Measurements from ENCODE around the gene CLDN8.

Gene CLDN8

GRCh38 chr21:30216041-30216723 lies at the start of gene CLDN8:
Gene CLDN8, minus strand, starts transcription at chr21:30216097. Its CDS starts 172 bp downstream, at chr21:30215925.
- H3K27ac ChIP-seq (ENCODE audit: low read depth, low read length), result no peak within 1 kb of the TSS
- H3K4me3 ChIP-seq (ENCODE audit: low read depth, low read length), result no peak within 1 kb of the TSS
- H3K36me3 ChIP-seq (ENCODE audit: control insufficient read depth, insufficient read depth, low read length), result no peaks in the 10 kb centered on the region

DNA sequence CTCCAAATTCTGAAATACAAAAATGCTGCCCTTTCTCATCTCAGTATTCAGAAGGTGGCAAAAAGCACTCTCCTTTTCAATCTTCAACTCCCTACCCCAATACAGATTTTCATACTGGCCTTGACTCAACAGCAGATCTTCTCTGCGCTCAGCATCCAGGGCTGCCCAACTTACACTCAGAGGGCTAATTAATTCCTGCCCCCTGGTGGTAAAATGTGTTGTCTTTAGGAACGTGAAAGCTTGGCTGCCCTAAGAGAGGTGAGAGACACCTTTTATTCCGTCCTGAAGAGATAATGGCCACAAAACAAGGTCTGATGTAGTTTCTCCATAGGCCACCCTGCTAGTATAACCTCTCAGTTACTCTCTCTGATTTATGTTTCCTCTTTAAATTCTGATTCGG lies 41.9 kb upstream of the CLDN8 start:
- no peaks in the 10 kb centered on the region for H3K36me3 ChIP-seq (ENCODE audit: control insufficient read depth, insufficient read depth, low read length)
- H3K27me3 ChIP-seq (ENCODE audit: control insufficient read depth, insufficient read depth, low read length), result no peaks in the 10 kb centered on the region
- H3K4me1 ChIP-seq (ENCODE audit: control insufficient read depth, insufficient read depth, low read length), result no peaks in the 10 kb centered on the region
- H3K9ac ChIP-seq (ENCODE audit: low read length), result no peak overlapping the region
- no peak overlapping the region for H3K4me3 ChIP-seq (ENCODE audit: low read depth, low read length)
- H3K9me3 ChIP-seq (ENCODE audit: control insufficient read depth, insufficient read depth, low read depth, low read length), result no peaks in the 10 kb centered on the region
- H3K27ac ChIP-seq (ENCODE audit: low read depth, low read length), result no peak overlapping the region

More at GRCh38 chr21:30216041-30216723, at the start of gene CLDN8:
- H3K9me3 ChIP-seq (ENCODE audit: control insufficient read depth, insufficient read depth, low read depth, low read length), result no peaks in the 10 kb centered on the region
- no peak within 1 kb of the TSS for H3K9ac ChIP-seq (ENCODE audit: low read length)
- no peaks in the 10 kb centered on the region for H3K27me3 ChIP-seq (ENCODE audit: control insufficient read depth, insufficient read depth, low read length)
- no peaks in the 10 kb centered on the region for H3K4me1 ChIP-seq (ENCODE audit: control insufficient read depth, insufficient read depth, low read length)

- no peak overlapping the region for H3K27ac ChIP-seq (ENCODE audit: low read depth, low read length)
- no peaks in the 10 kb centered on the region for H3K4me1 ChIP-seq (ENCODE audit: control insufficient read depth, insufficient read depth, low read length)
- no peaks in the 10 kb centered on the region for H3K27me3 ChIP-seq (ENCODE audit: control insufficient read depth, insufficient read depth, low read length)
- H3K36me3 ChIP-seq (ENCODE audit: control insufficient read depth, insufficient read depth, low read length), result no peaks in the 10 kb centered on the region
- H3K4me3 ChIP-seq (ENCODE audit: low read depth, low read length), result no peak overlapping the region
- no peaks in the 10 kb centered on the region for H3K9me3 ChIP-seq (ENCODE audit: control insufficient read depth, insufficient read depth, low read depth, low read length)
- no peak overlapping the region for H3K9ac ChIP-seq (ENCODE audit: low read length)
Observed at GRCh38 chr21:30256100-30256499, 40.2 kb upstream of the CLDN8 start.

DNA sequence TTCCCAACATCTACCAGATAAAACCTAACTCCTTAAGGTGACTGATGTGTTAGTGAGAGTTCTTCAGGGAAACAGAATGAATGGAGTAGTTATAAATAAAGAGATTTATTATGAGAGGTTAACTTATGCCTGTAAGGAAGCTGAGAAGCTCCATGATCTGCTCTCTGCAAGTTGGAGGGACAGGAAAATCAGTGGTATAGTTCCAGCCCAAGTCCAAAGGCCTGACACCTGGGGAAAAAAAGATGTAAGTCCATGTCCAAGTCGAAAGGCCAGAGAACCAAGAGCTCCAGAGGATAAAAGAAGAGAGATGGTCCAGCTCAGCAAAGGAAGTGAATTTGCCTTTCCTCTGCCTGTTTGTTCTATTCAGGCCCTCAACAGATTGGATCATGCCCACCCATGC lies 39.8 kb upstream of the CLDN8 start:
- Histone ChIP-seq H3K36me3 (ENCODE audit: control insufficient read depth, insufficient read depth, low read length) (no peaks in the 10 kb centered on the region), H3K9me3 (ENCODE audit: control insufficient read depth, insufficient read depth, low read depth, low read length) (no peaks in the 10 kb centered on the region), H3K9ac (ENCODE audit: low read length) (no peak overlapping the region), H3K4me1 (ENCODE audit: control insufficient read depth, insufficient read depth, low read length) (no peaks in the 10 kb centered on the region), H3K27me3 (ENCODE audit: control insufficient read depth, insufficient read depth, low read length) (no peaks in the 10 kb centered on the region), H3K27ac (ENCODE audit: low read depth, low read length) (no peak overlapping the region), H3K4me3 (ENCODE audit: low read depth, low read length) (no peak overlapping the region)

GRCh38 chr21:30251781-30252180 lies 35.9 kb upstream of the CLDN8 start:
- Histone ChIP-seq H3K9ac (ENCODE audit: low read length) (no peak overlapping the region), H3K4me1 (ENCODE audit: control insufficient read depth, insufficient read depth, low read length) (no peaks in the 10 kb centered on the region), H3K9me3 (ENCODE audit: control insufficient read depth, insufficient read depth, low read depth, low read length) (no peaks in the 10 kb centered on the region), H3K36me3 (ENCODE audit: control insufficient read depth, insufficient read depth, low read length) (no peaks in the 10 kb centered on the region), H3K4me3 (ENCODE audit: low read depth, low read length) (no peak overlapping the region), H3K27me3 (ENCODE audit: control insufficient read depth, insufficient read depth, low read length) (no peaks in the 10 kb centered on the region), H3K27ac (ENCODE audit: low read depth, low read length) (no peak overlapping the region)

GRCh38 chr21:30249936-30250335 lies 34.0 kb upstream of the CLDN8 start:
- no peaks in the 10 kb centered on the region for H3K9me3 ChIP-seq (ENCODE audit: control insufficient read depth, insufficient read depth, low read depth, low read length)
- H3K36me3 ChIP-seq (ENCODE audit: control insufficient read depth, insufficient read depth, low read length), result no peaks in the 10 kb centered on the region
- no peaks in the 10 kb centered on the region for H3K27me3 ChIP-seq (ENCODE audit: control insufficient read depth, insufficient read depth, low read length)
- H3K27ac ChIP-seq (ENCODE audit: low read depth, low read length), result no peak overlapping the region
- H3K4me1 ChIP-seq (ENCODE audit: control insufficient read depth, insufficient read depth, low read length), result no peaks in the 10 kb centered on the region
- no peak overlapping the region for H3K9ac ChIP-seq (ENCODE audit: low read length)
- no peak overlapping the region for H3K4me3 ChIP-seq (ENCODE audit: low read depth, low read length)

GRCh38 chr21:30248844-30249243 lies 32.9 kb upstream of the CLDN8 start:
- Histone ChIP-seq H3K36me3 (ENCODE audit: control insufficient read depth, insufficient read depth, low read length) (no peaks in the 10 kb centered on the region), H3K9me3 (ENCODE audit: control insufficient read depth, insufficient read depth, low read depth, low read length) (no peaks in the 10 kb centered on the region), H3K27ac (ENCODE audit: low read depth, low read length) (no peak overlapping the region), H3K27me3 (ENCODE audit: control insufficient read depth, insufficient read depth, low read length) (no peaks in the 10 kb centered on the region), H3K4me1 (ENCODE audit: control insufficient read depth, insufficient read depth, low read length) (no peaks in the 10 kb centered on the region), H3K9ac (ENCODE audit: low read length) (no peak overlapping the region), H3K4me3 (ENCODE audit: low read depth, low read length) (no peak overlapping the region)

GRCh38 chr21:30245061-30245460 lies 29.2 kb upstream of the CLDN8 start:
- Histone ChIP-seq H3K27me3 (ENCODE audit: control insufficient read depth, insufficient read depth, low read length) (no peaks in the 10 kb centered on the region), H3K9me3 (ENCODE audit: control insufficient read depth, insufficient read depth, low read depth, low read length) (no peaks in the 10 kb centered on the region), H3K4me1 (ENCODE audit: control insufficient read depth, insufficient read depth, low read length) (no peaks in the 10 kb centered on the region), H3K9ac (ENCODE audit: low read length) (no peak overlapping the region), H3K27ac (ENCODE audit: low read depth, low read length) (no peak overlapping the region), H3K36me3 (ENCODE audit: control insufficient read depth, insufficient read depth, low read length) (no peaks in the 10 kb centered on the region), H3K4me3 (ENCODE audit: low read depth, low read length) (no peak overlapping the region)

DNA sequence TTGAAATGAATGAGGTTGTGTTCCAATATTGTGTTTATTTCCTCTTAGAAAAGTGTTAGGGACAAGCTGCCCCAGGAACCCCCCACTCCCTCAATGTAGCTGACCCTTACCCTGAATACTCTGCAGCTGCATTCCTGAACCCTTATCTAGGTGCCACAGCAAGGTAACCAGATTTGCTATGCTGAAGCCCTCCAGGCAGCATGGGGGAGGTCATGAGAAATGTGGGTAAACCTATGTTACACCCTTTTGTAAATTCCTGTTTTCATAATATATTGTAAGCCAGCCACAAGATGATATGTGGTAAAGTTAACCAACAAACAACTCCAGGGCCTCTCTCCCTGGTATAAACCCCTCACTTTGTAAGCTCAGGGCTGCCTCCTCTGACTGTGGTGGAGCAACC lies 27.8 kb upstream of the CLDN8 start:
- H3K4me3 ChIP-seq (ENCODE audit: low read depth, low read length), result no peak overlapping the region
- no peaks in the 10 kb centered on the region for H3K27me3 ChIP-seq (ENCODE audit: control insufficient read depth, insufficient read depth, low read length)
- no peaks in the 10 kb centered on the region for H3K9me3 ChIP-seq (ENCODE audit: control insufficient read depth, insufficient read depth, low read depth, low read length)
- H3K9ac ChIP-seq (ENCODE audit: low read length), result no peak overlapping the region
- no peak overlapping the region for H3K27ac ChIP-seq (ENCODE audit: low read depth, low read length)
- no peaks in the 10 kb centered on the region for H3K36me3 ChIP-seq (ENCODE audit: control insufficient read depth, insufficient read depth, low read length)
- H3K4me1 ChIP-seq (ENCODE audit: control insufficient read depth, insufficient read depth, low read length), result no peaks in the 10 kb centered on the region

GRCh38 chr21:30240661-30241060 lies 24.8 kb upstream of the CLDN8 start:
- no peak overlapping the region for H3K9ac ChIP-seq (ENCODE audit: low read length)
- H3K36me3 ChIP-seq (ENCODE audit: control insufficient read depth, insufficient read depth, low read length), result no peaks in the 10 kb centered on the region
- no peak overlapping the region for H3K4me3 ChIP-seq (ENCODE audit: low read depth, low read length)
- H3K4me1 ChIP-seq (ENCODE audit: control insufficient read depth, insufficient read depth, low read length), result no peaks in the 10 kb centered on the region
- H3K27me3 ChIP-seq (ENCODE audit: control insufficient read depth, insufficient read depth, low read length), result no peaks in the 10 kb centered on the region
- H3K9me3 ChIP-seq (ENCODE audit: control insufficient read depth, insufficient read depth, low read depth, low read length), result no peaks in the 10 kb centered on the region
- no peak overlapping the region for H3K27ac ChIP-seq (ENCODE audit: low read depth, low read length)

GRCh38 chr21:30238168-30238567 lies 22.3 kb upstream of the CLDN8 start:
- Histone ChIP-seq H3K9ac (ENCODE audit: low read length) (no peak overlapping the region), H3K27ac (ENCODE audit: low read depth, low read length) (no peak overlapping the region), H3K36me3 (ENCODE audit: control insufficient read depth, insufficient read depth, low read length) (no peaks in the 10 kb centered on the region), H3K4me1 (ENCODE audit: control insufficient read depth, insufficient read depth, low read length) (no peaks in the 10 kb centered on the region), H3K9me3 (ENCODE audit: control insufficient read depth, insufficient read depth, low read depth, low read length) (no peaks in the 10 kb centered on the region), H3K4me3 (ENCODE audit: low read depth, low read length) (no peak overlapping the region), H3K27me3 (ENCODE audit: control insufficient read depth, insufficient read depth, low read length) (no peaks in the 10 kb centered on the region)

Data from HUES6 (cell line).